ENCODE results near the gene PLEKHF1. TPM values are rescaled to one million over a fixed set of nuclear protein-coding genes. Genes with fewer than 3 reads are reported as not detected.

The PLEKHF1 gene
- total RNA-seq, 1 experiment from 2014 or later = 15.9 TPM

DNA sequence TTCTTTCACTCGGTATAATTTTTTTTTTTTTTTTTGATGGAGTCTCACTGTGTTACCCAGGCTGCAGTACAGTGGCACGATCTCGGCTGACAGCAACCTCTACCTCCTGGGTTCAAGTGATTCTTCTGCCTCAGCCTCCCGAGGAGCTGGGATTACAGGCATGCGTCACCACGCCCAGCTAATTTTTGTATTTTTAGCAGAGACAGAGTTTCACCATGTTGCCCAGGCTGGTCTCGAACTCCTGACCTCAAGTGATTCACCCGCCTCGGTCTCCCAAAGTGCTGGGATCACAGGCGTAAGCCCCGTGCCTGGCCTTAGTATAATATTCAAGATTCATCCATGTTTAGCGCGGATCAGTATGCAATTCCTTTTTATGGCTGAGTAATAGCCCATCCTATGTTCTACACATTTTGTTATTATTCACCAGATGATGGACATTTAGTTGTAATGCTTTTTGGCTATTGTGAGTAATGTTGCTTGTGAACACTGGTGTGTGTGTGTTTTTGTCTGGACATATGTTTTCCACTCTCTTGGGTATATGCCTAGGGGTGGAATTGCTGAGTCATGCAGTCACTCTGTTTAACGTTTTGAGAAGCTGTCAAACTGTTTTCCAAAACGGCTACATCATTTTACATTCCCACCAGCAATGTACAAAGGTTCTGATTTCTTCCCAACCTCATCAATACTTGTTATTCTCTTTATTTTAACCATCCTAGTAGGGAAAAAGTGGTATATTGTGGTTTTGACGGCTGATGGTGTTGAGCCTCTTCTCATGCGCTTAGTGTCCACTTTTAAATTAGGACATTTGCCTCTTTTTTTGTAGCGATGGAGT is 22.9 kb downstream of the PLEKHF1 start:
- Histone ChIP-seq H3K9me3 (ENCODE audit: low read length) (no peaks in the 10 kb centered on the region), H3K9ac (ENCODE audit: low read length) (no peak overlapping the region)
- no TSS peak for BruUV-seq (replicated peaks)

DNA sequence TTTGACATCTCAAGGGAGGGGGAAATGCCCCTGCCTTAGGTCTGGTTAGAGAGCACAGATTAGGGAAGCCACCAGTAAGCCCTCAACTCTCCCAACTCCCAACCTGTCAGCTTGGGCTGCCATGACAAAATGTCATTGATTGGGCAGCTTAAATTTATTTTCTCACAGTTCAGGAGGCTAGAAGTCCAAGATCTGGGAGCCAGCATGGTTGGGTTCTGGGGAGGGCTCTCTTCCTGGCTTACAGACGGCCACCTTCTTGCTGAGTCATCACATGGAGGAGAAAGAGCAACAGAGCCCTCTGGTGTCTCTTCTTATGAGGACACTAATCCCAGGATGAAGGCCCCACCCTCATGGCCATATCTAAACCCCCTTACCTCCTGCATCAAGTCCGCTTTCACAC is 25.6 kb downstream of the PLEKHF1 start:
- no peak overlapping the region for H3K4me2 ChIP-seq (ENCODE audit: low read length)
- ChIA-PET CTCF (no interaction called here), POLR2A (ENCODE audit: unreplicated experiment) (no interaction called here)
- no peak overlapping the region for H3K4me3 ChIP-seq (ENCODE audit: low read length)
- ATAC-seq (peak; percentile 37), DNase-seq (peak; percentile 69)
- no peaks in the 10 kb centered on the region for H3K79me2 ChIP-seq (ENCODE audit: low read length)
- H3K27me3 ChIP-seq (ENCODE audit: low read length) = no peaks in the 10 kb centered on the region
- TF ChIP-seq, protein P1, sequence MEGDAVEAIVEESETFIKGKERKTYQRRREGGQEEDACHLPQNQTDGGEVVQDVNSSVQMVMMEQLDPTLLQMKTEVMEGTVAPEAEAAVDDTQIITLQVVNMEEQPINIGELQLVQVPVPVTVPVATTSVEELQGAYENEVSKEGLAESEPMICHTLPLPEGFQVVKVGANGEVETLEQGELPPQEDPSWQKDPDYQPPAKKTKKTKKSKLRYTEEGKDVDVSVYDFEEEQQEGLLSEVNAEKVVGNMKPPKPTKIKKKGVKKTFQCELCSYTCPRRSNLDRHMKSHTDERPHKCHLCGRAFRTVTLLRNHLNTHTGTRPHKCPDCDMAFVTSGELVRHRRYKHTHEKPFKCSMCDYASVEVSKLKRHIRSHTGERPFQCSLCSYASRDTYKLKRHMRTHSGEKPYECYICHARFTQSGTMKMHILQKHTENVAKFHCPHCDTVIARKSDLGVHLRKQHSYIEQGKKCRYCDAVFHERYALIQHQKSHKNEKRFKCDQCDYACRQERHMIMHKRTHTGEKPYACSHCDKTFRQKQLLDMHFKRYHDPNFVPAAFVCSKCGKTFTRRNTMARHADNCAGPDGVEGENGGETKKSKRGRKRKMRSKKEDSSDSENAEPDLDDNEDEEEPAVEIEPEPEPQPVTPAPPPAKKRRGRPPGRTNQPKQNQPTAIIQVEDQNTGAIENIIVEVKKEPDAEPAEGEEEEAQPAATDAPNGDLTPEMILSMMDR (conservative IDR thresholded peaks at IDR 0.05; ENCODE audit: low read depth, low read length) = peak; percentile 65
- TF ChIP-seq EZH2 (IDR thresholded peaks at IDR 0.05; ENCODE audit: low read length, unreplicated experiment) = no peak
- no peak for TF ChIP-seq EZH2phosphoT487 (IDR thresholded peaks at IDR 0.05; ENCODE audit: borderline replicate concordance, low read length)
- no TSS peak for BruUV-seq (replicated peaks)
- H4K20me1 ChIP-seq (ENCODE audit: low read length) = no peaks in the 10 kb centered on the region
- H3K9ac ChIP-seq (ENCODE audit: low read length) = no peak overlapping the region
- no peaks in the 10 kb centered on the region for H3K9me3 ChIP-seq (ENCODE audit: low read length)
- H3K4me1 ChIP-seq (ENCODE audit: insufficient read depth, low read length) = peaks cover 7% of the 10 kb centered on the region; the same call in 1 of the 2 replicates
- H3K27ac ChIP-seq (ENCODE audit: low read length) = no peak overlapping the region
- no peaks in the 10 kb centered on the region for H3F3A ChIP-seq (ENCODE audit: low read length, unreplicated experiment)
- no peaks in the 10 kb centered on the region for H3K9me2 ChIP-seq (replicated peaks; ENCODE audit: low read length)
- intact Hi-C loops (cut with micrococcal nuclease) = loop anchor here (1.0 to 10.0 kb wide), 2 partner anchors 81 to 226 kb away; no protein-coding TSS in a partner anchor
- peak overlapping the region; percentile 61; the same call in 1 of the 2 replicates for H2AFZ ChIP-seq (ENCODE audit: low read length)
- H3K36me3 ChIP-seq (ENCODE audit: low read depth, low read length) = no peaks in the 10 kb centered on the region

More for the DNA sequence above, 22.9 kb downstream of the PLEKHF1 start:
- no peak overlapping the region for H3K4me3 ChIP-seq (ENCODE audit: low read length)
- no peak overlapping the region for H3K4me2 ChIP-seq (ENCODE audit: low read length)
- H3K27me3 ChIP-seq (ENCODE audit: low read length) = no peaks in the 10 kb centered on the region
- DNase-seq (peak; percentile 31), ATAC-seq (no peak; the same call in 1 of the 2 replicates)
- intact Hi-C loops (cut with micrococcal nuclease) = no loop called here
- TF ChIP-seq EZH2 (IDR thresholded peaks at IDR 0.05; ENCODE audit: low read length, unreplicated experiment) (no peak), EZH2phosphoT487 (IDR thresholded peaks at IDR 0.05; ENCODE audit: borderline replicate concordance, low read length) (no peak)
- TF ChIP-seq, protein P1 (conservative IDR thresholded peaks at IDR 0.05; ENCODE audit: low read depth, low read length) = no peak
- no peaks in the 10 kb centered on the region for H3K36me3 ChIP-seq (ENCODE audit: low read depth, low read length)
- H3F3A ChIP-seq (ENCODE audit: low read length, unreplicated experiment) = no peaks in the 10 kb centered on the region
- H3K79me2 ChIP-seq (ENCODE audit: low read length) = no peaks in the 10 kb centered on the region
- no peak overlapping the region for H3K27ac ChIP-seq (ENCODE audit: low read length)
- CTCF ChIA-PET = no interaction called here
- no peak overlapping the region for H2AFZ ChIP-seq (ENCODE audit: low read length)
- peaks cover 14% of the 10 kb centered on the region; the same call in 1 of the 2 replicates for H3K4me1 ChIP-seq (ENCODE audit: insufficient read depth, low read length)
- H4K20me1 ChIP-seq (ENCODE audit: low read length) = no peaks in the 10 kb centered on the region
- H3K9me2 ChIP-seq (replicated peaks; ENCODE audit: low read length) = no peaks in the 10 kb centered on the region
- POLR2A ChIA-PET (ENCODE audit: unreplicated experiment) = no interaction called here

DNA sequence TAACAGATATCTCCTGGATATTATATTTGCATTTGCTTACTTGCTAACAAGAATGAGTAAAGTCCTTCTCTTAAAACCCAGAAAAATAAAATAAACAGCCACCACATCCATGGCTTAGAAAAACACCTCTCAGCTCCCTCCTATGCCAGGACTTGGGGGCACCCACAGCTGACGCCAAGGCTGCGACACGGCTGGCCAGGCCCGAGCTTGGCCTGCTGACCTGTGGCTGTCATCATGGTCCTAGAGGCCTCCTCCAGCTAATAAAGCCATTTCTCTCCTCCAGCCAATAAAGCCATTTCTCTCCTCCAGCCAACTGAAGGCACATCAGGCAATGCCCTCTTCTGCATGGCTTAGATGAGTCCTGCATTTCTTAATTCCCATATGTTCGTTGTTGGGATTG is 28.9 kb downstream of the PLEKHF1 start:
- Histone ChIP-seq H3K36me3 (ENCODE audit: low read depth, low read length) (no peaks in the 10 kb centered on the region), H3K9me2 (replicated peaks; ENCODE audit: low read length) (no peaks in the 10 kb centered on the region), H3K9ac (ENCODE audit: low read length) (no peak overlapping the region), H3K9me3 (ENCODE audit: low read length) (no peaks in the 10 kb centered on the region), H3K4me1 (ENCODE audit: insufficient read depth, low read length) (no peaks in the 10 kb centered on the region), H4K20me1 (ENCODE audit: low read length) (no peaks in the 10 kb centered on the region), H3F3A (ENCODE audit: low read length, unreplicated experiment) (no peaks in the 10 kb centered on the region), H3K27me3 (ENCODE audit: low read length) (no peaks in the 10 kb centered on the region), H3K79me2 (ENCODE audit: low read length) (no peaks in the 10 kb centered on the region), H3K27ac (ENCODE audit: low read length) (no peak overlapping the region), H2AFZ (ENCODE audit: low read length) (no peak overlapping the region), H3K4me3 (ENCODE audit: low read length) (no peak overlapping the region), H3K4me2 (ENCODE audit: low read length) (no peak overlapping the region)
- TF ChIP-seq, protein P1 (conservative IDR thresholded peaks at IDR 0.05; ENCODE audit: low read depth, low read length) = no peak
- TF ChIP-seq EZH2 (IDR thresholded peaks at IDR 0.05; ENCODE audit: low read length, unreplicated experiment) (no peak), EZH2phosphoT487 (IDR thresholded peaks at IDR 0.05; ENCODE audit: borderline replicate concordance, low read length) (no peak)
- POLR2A ChIA-PET (ENCODE audit: unreplicated experiment) = interaction anchor here (0.6 to 0.7 kb wide), 2 partner anchors 21 to 88 kb away, joined by 3 to 4 read pairs; partner anchors contain the start of genes C19orf12 and POP4
- ATAC-seq = no peak
- intact Hi-C loops (cut with micrococcal nuclease) = loop anchor here (1.0 to 10.0 kb wide), 2 partner anchors 22 to 229 kb away; no protein-coding TSS in a partner anchor
- no peak for DNase-seq
- BruUV-seq (replicated peaks) = no TSS peak
- CTCF ChIA-PET = no interaction called here
